ENCODE measurements around the gene FBXO46. TPM values are rescaled to one million over a fixed set of nuclear protein-coding genes. Genes with fewer than 3 reads are reported as not detected.

The FBXO46 gene
- total and polyA plus RNA-seq, 2 of the 13 experiments (the other 11 are each of a cell fraction or from before 2014, with no cell fraction given): 6.2 to 6.4 TPM

- TF ChIP-seq, protein P1, sequence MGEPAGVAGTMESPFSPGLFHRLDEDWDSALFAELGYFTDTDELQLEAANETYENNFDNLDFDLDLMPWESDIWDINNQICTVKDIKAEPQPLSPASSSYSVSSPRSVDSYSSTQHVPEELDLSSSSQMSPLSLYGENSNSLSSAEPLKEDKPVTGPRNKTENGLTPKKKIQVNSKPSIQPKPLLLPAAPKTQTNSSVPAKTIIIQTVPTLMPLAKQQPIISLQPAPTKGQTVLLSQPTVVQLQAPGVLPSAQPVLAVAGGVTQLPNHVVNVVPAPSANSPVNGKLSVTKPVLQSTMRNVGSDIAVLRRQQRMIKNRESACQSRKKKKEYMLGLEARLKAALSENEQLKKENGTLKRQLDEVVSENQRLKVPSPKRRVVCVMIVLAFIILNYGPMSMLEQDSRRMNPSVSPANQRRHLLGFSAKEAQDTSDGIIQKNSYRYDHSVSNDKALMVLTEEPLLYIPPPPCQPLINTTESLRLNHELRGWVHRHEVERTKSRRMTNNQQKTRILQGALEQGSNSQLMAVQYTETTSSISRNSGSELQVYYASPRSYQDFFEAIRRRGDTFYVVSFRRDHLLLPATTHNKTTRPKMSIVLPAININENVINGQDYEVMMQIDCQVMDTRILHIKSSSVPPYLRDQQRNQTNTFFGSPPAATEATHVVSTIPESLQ (CRISPR knock-in tag; conservative IDR thresholded peaks at IDR 0.05): no peak
- TF ChIP-seq ELF4 (CRISPR knock-in tag; IDR thresholded peaks at IDR 0.05; ENCODE audit: borderline replicate concordance) (no peak), TP53 (CRISPR knock-in tag; conservative IDR thresholded peaks at IDR 0.05) (no peak), NFYB (CRISPR knock-in tag; IDR thresholded peaks at IDR 0.05) (peak; percentile 62), TOPORS (CRISPR knock-in tag; IDR thresholded peaks at IDR 0.05) (no peak), CEBPG (CRISPR knock-in tag; IDR thresholded peaks at IDR 0.05) (peak; percentile 23; the same call in 1 of the 2 replicates), NFYC (CRISPR knock-in tag; IDR thresholded peaks at IDR 0.05) (peak; percentile 78), CEBPB (IDR thresholded peaks at IDR 0.05; ENCODE audit: borderline replicate concordance, low read depth, low read length) (peak; percentile 55; the same call in 1 of the 2 replicates), MTF2 (CRISPR knock-in tag; IDR thresholded peaks at IDR 0.05; ENCODE audit: borderline replicate concordance) (no peak), HMGXB3 (CRISPR knock-in tag; IDR thresholded peaks at IDR 0.05; ENCODE audit: borderline replicate concordance) (peak; percentile 98), ZNF512 (CRISPR knock-in tag; IDR thresholded peaks at IDR 0.05) (no peak), BCL3 (CRISPR knock-in tag; IDR thresholded peaks at IDR 0.05) (no peak), HMG20A (CRISPR knock-in tag; IDR thresholded peaks at IDR 0.05; ENCODE audit: borderline replicate concordance) (no peak), ZNF354B (CRISPR knock-in tag; IDR thresholded peaks at IDR 0.05) (no peak)
- TF ChIP-seq, protein P2, sequence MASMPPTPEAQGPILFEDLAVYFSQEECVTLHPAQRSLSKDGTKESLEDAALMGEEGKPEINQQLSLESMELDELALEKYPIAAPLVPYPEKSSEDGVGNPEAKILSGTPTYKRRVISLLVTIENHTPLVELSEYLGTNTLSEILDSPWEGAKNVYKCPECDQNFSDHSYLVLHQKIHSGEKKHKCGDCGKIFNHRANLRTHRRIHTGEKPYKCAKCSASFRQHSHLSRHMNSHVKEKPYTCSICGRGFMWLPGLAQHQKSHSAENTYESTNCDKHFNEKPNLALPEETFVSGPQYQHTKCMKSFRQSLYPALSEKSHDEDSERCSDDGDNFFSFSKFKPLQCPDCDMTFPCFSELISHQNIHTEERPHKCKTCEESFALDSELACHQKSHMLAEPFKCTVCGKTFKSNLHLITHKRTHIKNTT (CRISPR knock-in tag; IDR thresholded peaks at IDR 0.05): no peak
- TF ChIP-seq, protein P3, sequence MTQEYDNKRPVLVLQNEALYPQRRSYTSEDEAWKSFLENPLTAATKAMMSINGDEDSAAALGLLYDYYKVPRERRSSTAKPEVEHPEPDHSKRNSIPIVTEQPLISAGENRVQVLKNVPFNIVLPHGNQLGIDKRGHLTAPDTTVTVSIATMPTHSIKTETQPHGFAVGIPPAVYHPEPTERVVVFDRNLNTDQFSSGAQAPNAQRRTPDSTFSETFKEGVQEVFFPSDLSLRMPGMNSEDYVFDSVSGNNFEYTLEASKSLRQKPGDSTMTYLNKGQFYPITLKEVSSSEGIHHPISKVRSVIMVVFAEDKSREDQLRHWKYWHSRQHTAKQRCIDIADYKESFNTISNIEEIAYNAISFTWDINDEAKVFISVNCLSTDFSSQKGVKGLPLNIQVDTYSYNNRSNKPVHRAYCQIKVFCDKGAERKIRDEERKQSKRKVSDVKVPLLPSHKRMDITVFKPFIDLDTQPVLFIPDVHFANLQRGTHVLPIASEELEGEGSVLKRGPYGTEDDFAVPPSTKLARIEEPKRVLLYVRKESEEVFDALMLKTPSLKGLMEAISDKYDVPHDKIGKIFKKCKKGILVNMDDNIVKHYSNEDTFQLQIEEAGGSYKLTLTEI (CRISPR knock-in tag; conservative IDR thresholded peaks at IDR 0.05): no peak
Measured at GRCh38 chr19:45739498-45740439, 9.1 kb upstream of the FBXO46 start (continued).
